GM21737 (cell line): ENCODE measurements around the gene DMAC2L.

ENCODE experiments used
- ATAC-seq: cut with Tn5 transposase; IDR thresholded peaks from one replicate; pipeline ENCODE4 v1.9.1; 2021; ENCODE audit warnings: mild to moderate bottlenecking, moderate library complexity; ENCODE audit not compliant: unreplicated experiment

The DMAC2L gene

DNA sequence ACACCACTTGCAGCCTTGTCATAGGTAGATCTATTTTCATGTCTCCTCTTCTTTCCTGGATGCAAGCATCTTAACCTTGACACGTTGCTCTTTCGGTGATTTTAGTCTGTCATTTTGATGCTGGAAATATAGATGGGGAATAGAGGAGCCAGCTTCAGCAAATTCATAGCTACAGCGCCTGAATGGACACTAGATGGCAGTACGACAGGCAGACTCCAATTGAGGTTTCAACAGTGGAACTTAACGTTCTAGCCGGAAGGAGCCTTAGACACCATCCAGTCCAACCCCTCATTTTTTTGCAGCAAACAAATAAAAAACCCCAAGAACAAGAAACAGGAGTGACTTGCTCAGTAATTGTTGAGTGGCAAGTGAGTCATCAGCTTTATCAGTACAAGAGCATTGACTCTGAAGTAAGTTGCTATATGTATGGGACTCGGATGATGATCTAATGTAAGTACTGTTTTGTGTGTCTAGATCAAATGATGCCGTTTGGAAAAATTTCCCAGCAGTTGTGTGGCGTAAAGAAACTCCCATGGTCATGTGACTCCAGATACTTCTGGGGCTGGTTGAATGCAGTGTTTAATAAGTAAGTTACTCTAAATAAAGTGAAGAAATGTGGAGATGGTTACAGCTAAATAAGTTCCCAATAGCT, 9.0 kb downstream of the DMAC2L start:
- peak; percentile 81 for ATAC-seq

DNA sequence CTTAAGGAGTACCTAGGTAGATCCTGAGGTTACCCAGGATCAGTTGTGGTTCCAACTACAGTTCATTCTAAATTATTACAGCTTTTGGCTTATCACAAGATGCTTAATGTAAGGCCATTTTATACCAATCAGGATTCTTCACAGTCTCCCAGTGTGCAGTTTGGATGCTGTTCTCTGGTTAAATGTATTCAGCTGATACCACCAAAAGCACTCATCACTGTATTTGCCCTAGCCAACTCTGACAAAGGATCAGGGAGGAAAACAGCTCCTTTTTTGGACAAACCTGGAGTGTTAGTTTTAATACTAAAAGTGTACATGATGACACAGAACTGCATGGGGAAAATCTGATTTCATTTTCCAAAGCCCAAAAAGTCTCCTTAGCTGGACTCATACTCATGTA, 19.5 kb downstream of the DMAC2L start:
- ATAC-seq, result no peak

DNA sequence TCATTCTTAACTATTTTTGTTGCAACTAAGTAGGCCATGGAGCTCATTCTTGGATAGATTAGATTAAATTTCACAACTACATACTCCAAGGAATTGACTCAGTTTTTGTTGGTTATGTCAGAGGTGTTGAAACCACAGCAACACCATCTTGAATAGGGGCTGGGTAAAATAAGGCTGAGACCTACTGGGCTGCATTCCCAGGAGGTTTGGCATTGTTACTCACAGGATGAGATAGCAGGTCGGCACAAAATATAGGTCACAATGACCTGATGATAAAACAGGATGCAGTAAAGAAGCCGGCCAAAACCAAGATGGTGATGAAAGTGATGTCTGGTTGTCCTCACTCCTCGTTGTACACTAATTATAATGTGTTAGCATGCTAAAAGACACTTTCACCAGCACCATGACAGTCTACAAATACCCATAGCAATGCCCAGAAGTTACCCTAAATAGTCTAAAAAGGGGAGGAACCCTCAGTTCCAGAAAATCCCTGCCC, 20.9 kb downstream of the DMAC2L start:
- ATAC-seq, result no peak

DNA sequence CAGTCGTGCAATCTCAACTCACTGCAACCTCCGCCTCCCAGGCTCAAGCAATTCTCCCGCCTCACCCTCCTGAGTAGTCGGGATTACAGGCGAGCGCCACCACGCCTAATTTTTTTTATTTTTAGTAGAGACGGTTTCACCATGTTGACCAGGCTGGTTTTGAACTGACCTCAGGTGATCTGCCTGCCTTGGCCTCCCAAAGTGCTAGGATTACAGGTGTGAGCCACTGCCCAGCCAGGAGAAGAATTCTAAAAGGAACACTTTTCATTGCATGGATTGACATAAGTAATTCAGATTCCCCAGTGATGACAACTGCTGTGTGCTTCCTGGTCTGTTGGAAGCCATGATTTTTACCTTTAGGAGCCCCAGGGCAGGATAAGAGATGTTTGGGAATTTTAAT, 22.1 kb downstream of the DMAC2L start:
- ATAC-seq, result no peak

DNA sequence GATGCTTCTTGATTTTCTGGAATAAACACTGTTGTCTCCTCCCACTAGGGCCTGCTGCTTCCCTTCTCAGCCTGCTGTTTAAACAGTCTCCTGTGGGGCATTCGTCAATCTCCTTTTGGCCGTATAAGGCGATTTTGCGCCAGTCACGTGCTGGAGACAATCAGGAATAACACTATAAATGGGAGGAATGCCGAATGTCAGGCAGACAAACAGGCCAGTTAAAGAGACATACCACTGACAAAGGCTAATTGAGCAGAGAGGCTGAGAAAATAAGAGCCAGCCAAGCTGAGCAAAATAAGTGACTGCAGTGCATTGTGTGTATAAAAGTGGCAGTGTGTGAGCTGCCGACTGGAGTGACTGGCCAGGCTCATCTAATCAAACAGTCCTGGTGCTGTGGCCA, 23.3 kb downstream of the DMAC2L start:
- ATAC-seq, result no peak

DNA sequence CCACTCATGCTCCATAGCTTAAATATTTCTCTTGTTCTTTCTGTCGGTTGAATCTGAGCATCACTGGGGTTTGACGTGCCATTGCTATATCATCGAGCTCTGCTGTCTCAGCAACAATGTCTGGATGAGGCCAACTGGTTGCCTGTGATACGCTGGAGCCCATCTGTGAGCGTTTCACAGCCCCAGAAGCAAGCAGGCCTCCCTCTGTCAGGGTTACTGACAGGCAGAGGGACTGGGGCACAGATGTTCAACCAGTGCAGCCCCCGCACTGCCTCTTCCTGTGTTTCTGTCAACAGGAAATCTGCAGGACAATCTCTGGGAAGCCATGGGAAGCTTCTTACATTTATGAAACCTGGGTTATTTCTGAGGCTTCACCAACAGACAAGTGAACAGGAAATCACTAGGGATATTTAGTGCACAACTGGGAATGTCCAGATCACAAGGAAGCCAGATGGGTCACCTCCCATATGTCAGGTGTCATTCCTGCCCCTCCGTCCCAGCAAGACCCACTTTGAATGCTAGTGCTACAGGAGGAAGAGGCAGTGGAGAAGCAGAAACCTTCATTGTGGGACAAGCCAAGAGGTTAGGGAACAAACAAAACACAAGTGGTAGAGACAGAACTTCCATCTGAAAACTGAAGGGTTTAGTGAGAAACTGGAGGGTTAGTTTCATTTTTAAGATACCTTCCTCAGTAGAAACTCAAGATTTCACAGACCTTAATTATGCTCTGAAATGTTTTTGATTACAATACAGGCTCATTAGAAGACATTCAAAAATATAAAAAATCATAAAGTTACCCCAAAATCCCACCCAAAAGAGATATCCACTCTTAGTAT, 24.1 kb downstream of the DMAC2L start:
- no peak for ATAC-seq

- no peak for ATAC-seq
Measured at GRCh38 chr14:50338587-50338986, 26.5 kb downstream of the DMAC2L start.

GRCh38 chr14:50339178-50339804, 27.2 kb downstream of the DMAC2L start:
- ATAC-seq, result no peak

GRCh38 chr14:50340045-50340444, 27.9 kb downstream of the DMAC2L start:
- no peak for ATAC-seq

DNA sequence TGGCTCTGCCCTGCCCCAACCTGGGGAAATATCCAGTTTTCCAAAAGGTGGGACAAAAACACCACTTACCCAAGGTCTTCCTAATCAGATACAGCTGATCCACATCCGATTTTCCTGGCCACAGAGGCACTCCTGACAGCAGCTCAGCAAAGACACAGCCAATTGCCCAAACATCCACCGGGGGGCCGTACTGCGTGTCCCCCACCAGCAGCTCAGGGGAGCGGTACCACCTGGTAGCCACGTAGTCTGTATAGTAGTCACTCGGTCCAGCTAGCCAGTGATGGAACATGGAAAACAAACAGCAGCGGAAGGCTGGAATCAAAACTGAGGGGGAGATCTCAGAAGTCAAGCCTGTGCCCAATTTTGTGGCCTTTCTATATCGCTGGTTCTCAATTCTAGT, 28.8 kb downstream of the DMAC2L start:
- no peak for ATAC-seq

- ATAC-seq, result peak; percentile 76
Measured at GRCh38 chr14:50342221-50343078, 30.3 kb downstream of the DMAC2L start.

DNA sequence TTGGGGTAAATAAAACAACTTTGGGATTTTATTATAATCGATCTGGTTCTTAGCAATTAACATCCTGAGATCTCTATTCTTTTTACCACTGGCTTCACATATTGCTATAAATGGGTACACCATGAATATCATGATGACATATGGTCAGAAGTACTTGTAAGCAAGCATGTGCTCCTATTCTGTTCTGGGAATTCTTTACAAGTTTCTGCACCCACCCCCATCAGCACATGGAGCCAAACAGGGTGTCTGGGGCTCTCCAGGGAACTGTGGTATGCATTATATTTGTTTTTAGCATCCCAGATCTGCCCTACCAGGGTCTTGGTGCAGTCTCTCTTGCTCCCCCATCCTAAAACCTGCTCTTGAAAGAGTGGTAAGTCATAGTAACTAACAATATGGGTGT, 31.3 kb downstream of the DMAC2L start:
- ATAC-seq, result no peak

GRCh38 chr14:50344116-50344775, 32.1 kb downstream of the DMAC2L start:
- ATAC-seq, result peak; percentile 71

- no peak for ATAC-seq
Measured at GRCh38 chr14:50344876-50345563, 32.9 kb downstream of the DMAC2L start.

DNA sequence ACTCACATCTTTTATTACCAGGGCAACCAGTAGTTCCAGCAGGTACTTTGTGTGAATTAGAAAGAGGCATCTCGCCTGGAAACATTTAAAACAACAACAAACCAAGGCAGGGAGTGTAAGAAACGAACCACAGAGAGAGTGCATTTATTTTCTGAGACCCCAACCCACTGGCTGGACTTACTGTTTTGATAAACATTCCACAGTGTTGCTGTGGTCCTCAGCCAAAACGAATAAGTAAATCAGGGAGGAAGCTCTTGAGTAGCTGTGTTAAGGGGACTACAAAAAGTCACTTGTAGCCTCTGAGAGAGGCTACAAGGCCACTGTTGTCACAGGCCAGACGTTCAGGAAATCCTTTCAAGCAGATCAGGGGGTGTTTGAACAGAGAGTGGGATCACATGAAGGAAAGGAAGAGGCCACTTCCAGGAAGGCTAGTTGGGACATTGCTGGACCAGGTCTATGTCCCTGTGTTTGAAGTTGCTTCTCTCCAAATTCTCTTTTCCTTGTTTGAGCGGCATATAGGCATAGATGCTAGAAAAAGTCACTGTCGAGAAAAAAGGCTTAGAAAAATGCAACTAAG, 33.8 kb downstream of the DMAC2L start:
- ATAC-seq, result no peak

GRCh38 chr14:50347521-50347920, 35.4 kb downstream of the DMAC2L start:
- no peak for ATAC-seq

GRCh38 chr14:50348933-50349332, 36.8 kb downstream of the DMAC2L start:
- ATAC-seq, result no peak

GRCh38 chr14:50350975-50351374, 38.9 kb downstream of the DMAC2L start:
- ATAC-seq, result no peak

DNA sequence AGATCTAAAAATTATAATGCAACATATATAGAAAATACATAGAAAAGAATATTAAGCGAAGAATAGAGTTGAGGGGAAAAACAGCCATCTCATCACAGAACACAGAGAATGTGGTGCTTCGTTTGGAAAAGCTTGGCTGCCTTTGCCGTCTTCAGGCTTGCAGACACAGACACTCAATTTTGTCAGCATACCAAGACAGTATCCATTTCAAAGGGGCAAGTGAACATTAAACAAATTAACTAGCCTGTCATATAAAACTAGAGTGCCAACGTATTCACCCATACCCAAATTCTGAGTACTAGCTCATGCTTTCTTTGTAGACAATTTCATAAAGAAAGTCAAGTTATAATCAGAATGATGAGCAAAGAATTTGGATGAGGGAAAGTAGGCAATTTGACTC, 40.5 kb downstream of the DMAC2L start:
- ATAC-seq, result no peak
